ENCODE data around the gene FTSJ1.
"Not testable (repeated sequence)": the region's sequence is repeated elsewhere in the genome, so short reads cannot be mapped to it uniquely, and the experiment has no call there.

The FTSJ1 gene

DNA sequence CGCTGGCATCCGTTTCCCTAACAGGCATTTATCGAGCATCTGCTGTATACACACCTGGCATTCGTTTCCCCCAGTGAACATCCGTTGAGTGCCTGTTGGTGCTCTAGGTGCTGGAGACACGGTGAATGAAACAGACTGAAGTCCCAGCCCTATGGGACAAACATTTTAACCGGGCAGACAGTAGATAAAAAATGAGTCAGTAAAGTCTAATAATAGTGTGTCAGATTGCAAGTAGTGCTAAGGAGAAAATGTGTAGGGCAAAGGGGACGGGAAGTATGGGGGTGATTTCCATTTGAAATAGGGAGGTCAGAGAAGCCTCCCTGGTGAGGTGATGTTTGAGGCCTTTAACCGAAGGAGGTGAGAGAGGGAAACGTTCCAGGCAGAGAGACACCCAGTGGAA is 40.3 kb downstream of the FTSJ1 start:
- TF ChIP-seq CTCF (conservative IDR thresholded peaks at IDR 0.05; ENCODE audit: low read length), result no peak
- no peak for DNase-seq (ENCODE audit: low read depth)

GRCh38 chrX:48516987-48517386 is 41.0 kb downstream of the FTSJ1 start:
- no peak for DNase-seq (ENCODE audit: low read depth)
- no peak overlapping the region for H3K4me3 ChIP-seq (ENCODE audit: low read length)
- TF ChIP-seq CTCF (conservative IDR thresholded peaks at IDR 0.05; ENCODE audit: low read length), result no peak

More for the DNA sequence above, 40.3 kb downstream of the FTSJ1 start:
- H3K4me3 ChIP-seq (ENCODE audit: low read length), result no peak overlapping the region

- H3K4me3 ChIP-seq (ENCODE audit: low read length); DNase-seq (ENCODE audit: low read depth): not testable (repeated sequence)
Observed at GRCh38 chrX:48519481-48519880, 43.5 kb downstream of the FTSJ1 start.

DNA sequence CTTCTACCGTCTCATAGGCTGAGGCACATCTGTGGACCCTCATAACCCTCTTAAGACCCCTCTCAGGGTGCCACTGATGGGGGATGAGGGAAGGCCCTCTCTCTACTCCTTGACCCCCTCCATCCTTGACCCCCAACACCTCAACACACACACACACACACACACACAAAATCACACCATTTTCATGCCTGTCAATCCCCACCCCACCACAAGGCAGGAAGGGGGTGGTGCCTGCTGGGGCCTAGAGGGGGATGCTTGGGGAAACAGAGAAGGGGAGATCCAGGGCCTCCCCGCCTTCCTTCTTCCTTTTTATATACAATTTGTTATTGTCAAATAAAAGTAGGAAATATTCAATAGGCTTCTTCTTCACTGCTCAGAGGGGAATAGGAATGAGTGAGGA is 44.5 kb downstream of the FTSJ1 start:
- DNase-seq (ENCODE audit: low read depth), result no peak
- H3K4me3 ChIP-seq (ENCODE audit: low read length), result no peak overlapping the region
- no peak for TF ChIP-seq CTCF (conservative IDR thresholded peaks at IDR 0.05; ENCODE audit: low read length)

- H3K4me3 ChIP-seq (ENCODE audit: low read length), result peak overlapping the region; percentile 66
- no peak for TF ChIP-seq CTCF (conservative IDR thresholded peaks at IDR 0.05; ENCODE audit: low read length)
- no peak for DNase-seq (ENCODE audit: low read depth)
Observed at GRCh38 chrX:48520976-48521352, 45.0 kb downstream of the FTSJ1 start.

GRCh38 chrX:48521353-48522243 is 45.6 kb downstream of the FTSJ1 start, which contains the start of gene EBP:
Gene EBP (plus strand): TSS chrX:48521808. CDS start chrX:48523772, 1,964 bp downstream.
- peak within 1 kb of the TSS; percentile 66 for H3K4me3 ChIP-seq (ENCODE audit: low read length)
- no peak for TF ChIP-seq CTCF (conservative IDR thresholded peaks at IDR 0.05; ENCODE audit: low read length)
- peak; percentile 77 for DNase-seq (ENCODE audit: low read depth)

GRCh38 chrX:48522291-48522690 is 46.3 kb downstream of the FTSJ1 start:
- peak overlapping the region; percentile 66 for H3K4me3 ChIP-seq (ENCODE audit: low read length)
- DNase-seq (ENCODE audit: low read depth), result no peak
- TF ChIP-seq CTCF (conservative IDR thresholded peaks at IDR 0.05; ENCODE audit: low read length), result no peak

All from AG10803 (cell line).